C4-2B (cell line): Measurements from ENCODE around the gene DCUN1D4.

Source experiments
- CTCF ChIP-seq: fragments of 450-650 bp; conservative IDR thresholded peaks from 2 replicates; pipeline ENCODE4 v1.5.1; 2017; ENCODE audit warnings: mild to moderate bottlenecking
- ZFX ChIP-seq: fragments of 450-650 bp; IDR thresholded peaks from 2 replicates; pipeline ENCODE4 v1.6.1; 2017

GRCh38 chr4:51925307-51925706 is 82.4 kb downstream of the DCUN1D4 start:
- TF ChIP-seq CTCF, result no peak
- no peak for TF ChIP-seq ZFX
